HL-60 (cell line): Measurements from ENCODE around the gene ATP13A5.

Experiments used
- DNase-seq, 2 experiments: peaks; one replicate each; pipeline ENCODE4 v3.0.0-alpha.2; 2010 to 2020; ENCODE audit warnings: low read depth in 1 of 2, low spot score in 1 of 2
- H3K27ac ChIP-seq: fragments of 250-450 bp; sonication (Bioruptor Pico); replicated peaks from 2 replicates; pipeline ENCODE4 v1.5.1; 2020; ENCODE audit warnings: mild to moderate bottlenecking, moderate library complexity
- H3K27me3 ChIP-seq: fragments of 250-450 bp; sonication (Bioruptor Pico); 2 replicates; pipeline ENCODE4 v1.5.1; 2021; ENCODE audit warnings: mild to moderate bottlenecking, moderate library complexity; ENCODE audit not compliant: insufficient read depth, poor library complexity, severe bottlenecking
- H3K4me3 ChIP-seq: replicated peaks from 2 replicates; pipeline ENCODE4 v1.5.1; 2011; ENCODE audit warnings: mild to moderate bottlenecking, control low read depth, low read length; ENCODE audit not compliant: insufficient read depth
- GABPA ChIP-seq: IDR thresholded peaks from 2 replicates; pipeline ENCODE4 v1.6.1; 2012; ENCODE audit warnings: low read depth
- POLR2AphosphoS5 ChIP-seq: IDR thresholded peaks from 2 replicates; pipeline ENCODE4 v1.6.1; 2012; ENCODE audit warnings: low read depth
- SPI1 ChIP-seq: IDR thresholded peaks from 2 replicates; pipeline ENCODE4 v1.6.1; 2012; ENCODE audit warnings: low read depth, mild to moderate bottlenecking, borderline replicate concordance
- TF ChIP-seq, protein P1 (sequence below): IDR thresholded peaks from one replicate; pipeline ENCODE4 v1.5.1; 2011; ENCODE audit warnings: low read length, control low read depth, inconsistent platforms; ENCODE audit not compliant: insufficient read depth
- TF ChIP-seq, protein P2 (sequence below): IDR thresholded peaks from 2 replicates; pipeline ENCODE4 v1.6.1; 2012; ENCODE audit warnings: low read depth; ENCODE audit not compliant: insufficient replicate concordance

The ATP13A5 gene

DNA sequence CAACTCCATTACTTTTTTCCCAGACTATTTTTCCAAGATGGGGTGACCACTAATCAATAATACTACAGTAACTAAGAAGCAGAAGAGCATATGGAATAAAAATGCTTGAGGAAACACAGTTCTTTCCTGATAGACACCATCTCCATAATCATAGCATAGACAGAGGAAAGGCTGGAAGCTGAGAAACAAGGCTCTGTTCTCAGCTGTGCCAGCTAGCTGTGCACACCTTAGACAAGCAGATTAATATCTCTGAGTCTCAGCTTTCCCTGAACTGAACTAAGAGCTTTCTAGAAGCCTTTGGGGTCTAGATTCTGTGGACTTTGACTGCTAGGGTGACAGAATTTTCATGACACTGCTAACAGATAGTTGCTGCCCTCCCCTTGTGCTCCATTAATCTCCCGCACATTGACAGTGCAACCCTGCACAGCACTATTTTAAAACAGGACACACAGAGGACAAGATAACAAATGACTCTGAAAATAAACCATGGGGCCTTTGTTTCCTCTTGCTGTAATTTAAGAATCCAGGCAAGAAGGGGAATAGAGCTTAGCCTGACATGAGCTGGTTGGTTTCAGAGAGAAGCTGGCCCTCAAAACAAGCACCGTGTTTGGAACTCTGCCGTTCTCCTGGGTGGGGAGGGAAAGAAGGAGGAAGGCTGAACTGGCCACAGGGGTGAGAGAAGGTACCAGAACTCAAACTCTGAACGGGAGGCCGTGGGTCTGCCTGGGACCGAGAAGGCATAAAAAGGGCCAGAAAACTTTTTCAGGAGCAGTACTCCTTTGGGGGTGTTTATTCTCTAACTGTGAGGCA is 67.4 kb downstream of the ATP13A5 start:
- DNase-seq = no peak
- TF ChIP-seq, protein P1, sequence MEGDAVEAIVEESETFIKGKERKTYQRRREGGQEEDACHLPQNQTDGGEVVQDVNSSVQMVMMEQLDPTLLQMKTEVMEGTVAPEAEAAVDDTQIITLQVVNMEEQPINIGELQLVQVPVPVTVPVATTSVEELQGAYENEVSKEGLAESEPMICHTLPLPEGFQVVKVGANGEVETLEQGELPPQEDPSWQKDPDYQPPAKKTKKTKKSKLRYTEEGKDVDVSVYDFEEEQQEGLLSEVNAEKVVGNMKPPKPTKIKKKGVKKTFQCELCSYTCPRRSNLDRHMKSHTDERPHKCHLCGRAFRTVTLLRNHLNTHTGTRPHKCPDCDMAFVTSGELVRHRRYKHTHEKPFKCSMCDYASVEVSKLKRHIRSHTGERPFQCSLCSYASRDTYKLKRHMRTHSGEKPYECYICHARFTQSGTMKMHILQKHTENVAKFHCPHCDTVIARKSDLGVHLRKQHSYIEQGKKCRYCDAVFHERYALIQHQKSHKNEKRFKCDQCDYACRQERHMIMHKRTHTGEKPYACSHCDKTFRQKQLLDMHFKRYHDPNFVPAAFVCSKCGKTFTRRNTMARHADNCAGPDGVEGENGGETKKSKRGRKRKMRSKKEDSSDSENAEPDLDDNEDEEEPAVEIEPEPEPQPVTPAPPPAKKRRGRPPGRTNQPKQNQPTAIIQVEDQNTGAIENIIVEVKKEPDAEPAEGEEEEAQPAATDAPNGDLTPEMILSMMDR = no peak
- TF ChIP-seq, protein P2, sequence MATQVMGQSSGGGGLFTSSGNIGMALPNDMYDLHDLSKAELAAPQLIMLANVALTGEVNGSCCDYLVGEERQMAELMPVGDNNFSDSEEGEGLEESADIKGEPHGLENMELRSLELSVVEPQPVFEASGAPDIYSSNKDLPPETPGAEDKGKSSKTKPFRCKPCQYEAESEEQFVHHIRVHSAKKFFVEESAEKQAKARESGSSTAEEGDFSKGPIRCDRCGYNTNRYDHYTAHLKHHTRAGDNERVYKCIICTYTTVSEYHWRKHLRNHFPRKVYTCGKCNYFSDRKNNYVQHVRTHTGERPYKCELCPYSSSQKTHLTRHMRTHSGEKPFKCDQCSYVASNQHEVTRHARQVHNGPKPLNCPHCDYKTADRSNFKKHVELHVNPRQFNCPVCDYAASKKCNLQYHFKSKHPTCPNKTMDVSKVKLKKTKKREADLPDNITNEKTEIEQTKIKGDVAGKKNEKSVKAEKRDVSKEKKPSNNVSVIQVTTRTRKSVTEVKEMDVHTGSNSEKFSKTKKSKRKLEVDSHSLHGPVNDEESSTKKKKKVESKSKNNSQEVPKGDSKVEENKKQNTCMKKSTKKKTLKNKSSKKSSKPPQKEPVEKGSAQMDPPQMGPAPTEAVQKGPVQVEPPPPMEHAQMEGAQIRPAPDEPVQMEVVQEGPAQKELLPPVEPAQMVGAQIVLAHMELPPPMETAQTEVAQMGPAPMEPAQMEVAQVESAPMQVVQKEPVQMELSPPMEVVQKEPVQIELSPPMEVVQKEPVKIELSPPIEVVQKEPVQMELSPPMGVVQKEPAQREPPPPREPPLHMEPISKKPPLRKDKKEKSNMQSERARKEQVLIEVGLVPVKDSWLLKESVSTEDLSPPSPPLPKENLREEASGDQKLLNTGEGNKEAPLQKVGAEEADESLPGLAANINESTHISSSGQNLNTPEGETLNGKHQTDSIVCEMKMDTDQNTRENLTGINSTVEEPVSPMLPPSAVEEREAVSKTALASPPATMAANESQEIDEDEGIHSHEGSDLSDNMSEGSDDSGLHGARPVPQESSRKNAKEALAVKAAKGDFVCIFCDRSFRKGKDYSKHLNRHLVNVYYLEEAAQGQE = no peak
- TF ChIP-seq SPI1 (no peak), GABPA (no peak), POLR2AphosphoS5 (no peak)
- Histone ChIP-seq H3K27me3 (no peaks in the 10 kb centered on the region), H3K4me3 (no peak overlapping the region), H3K27ac (no peak overlapping the region)

DNA sequence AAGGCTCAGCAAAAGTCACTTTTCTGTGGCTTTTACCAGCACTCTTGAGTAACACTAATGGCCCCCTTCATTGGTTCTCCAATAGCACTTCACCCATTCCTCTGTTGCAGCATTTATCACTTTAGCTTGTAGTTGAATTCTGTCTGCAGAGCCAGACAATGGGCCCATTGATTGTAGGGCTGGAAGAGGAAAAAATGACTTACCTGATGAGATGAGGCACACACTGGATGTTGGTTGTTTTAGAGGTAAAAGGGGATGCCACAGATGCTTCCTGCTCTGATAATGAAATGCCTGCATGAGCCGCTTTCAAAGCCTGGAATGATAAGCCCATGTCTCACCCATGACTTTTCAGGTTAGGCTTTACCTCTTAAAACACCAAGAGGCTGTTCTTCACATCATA is 73.2 kb downstream of the ATP13A5 start:
- DNase-seq = no peak
- no peak overlapping the region for H3K4me3 ChIP-seq
- no peak overlapping the region for H3K27ac ChIP-seq
- H3K27me3 ChIP-seq = no peaks in the 10 kb centered on the region
- TF ChIP-seq, protein P1 = no peak
- TF ChIP-seq, protein P2 = no peak

DNA sequence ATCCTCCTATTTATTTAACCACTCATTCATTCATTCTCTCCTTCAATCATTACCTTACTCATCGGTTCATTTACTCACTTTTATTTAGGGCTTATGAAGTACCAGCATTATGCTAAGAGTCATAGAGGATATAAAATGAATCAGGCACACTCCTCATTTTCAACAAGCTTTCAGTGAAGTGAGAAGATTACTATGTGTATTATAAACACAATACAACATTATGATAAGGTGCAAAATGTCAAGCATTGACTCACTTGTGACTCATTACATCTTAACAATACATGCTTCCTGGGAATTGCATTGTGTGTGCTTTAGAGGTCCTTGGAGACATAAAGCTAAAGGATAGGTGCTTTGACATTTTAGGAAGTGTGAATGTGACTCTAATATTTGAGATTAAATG is 77.1 kb downstream of the ATP13A5 start:
- no peak overlapping the region for H3K4me3 ChIP-seq
- TF ChIP-seq, protein P1 = no peak
- TF ChIP-seq POLR2AphosphoS5 = no peak
- TF ChIP-seq, protein P2 = no peak
- TF ChIP-seq SPI1 = no peak
- TF ChIP-seq GABPA = no peak
- H3K27me3 ChIP-seq = no peaks in the 10 kb centered on the region
- DNase-seq = no peak
- no peak overlapping the region for H3K27ac ChIP-seq
